GM12875 (cell line): Measurements from ENCODE around the gene GSE1.
A peak's percentile ranks its signal among the peaks of the same experiment; 100 is the strongest.

ENCODE experiments used
- H3K4me3 ChIP-seq: one replicate; pipeline ENCODE4 v1.5.1; 2011; ENCODE audit warnings: low read depth, low read length, control low read depth
- TF ChIP-seq, protein P1 (sequence below): IDR thresholded peaks from 2 replicates; pipeline ENCODE4 v1.5.1; 2011; ENCODE audit warnings: low read depth, mild to moderate bottlenecking, control low read depth, inconsistent platforms, low read length, moderate library complexity, borderline replicate concordance; ENCODE audit not compliant: insufficient read depth

Gene GSE1

DNA sequence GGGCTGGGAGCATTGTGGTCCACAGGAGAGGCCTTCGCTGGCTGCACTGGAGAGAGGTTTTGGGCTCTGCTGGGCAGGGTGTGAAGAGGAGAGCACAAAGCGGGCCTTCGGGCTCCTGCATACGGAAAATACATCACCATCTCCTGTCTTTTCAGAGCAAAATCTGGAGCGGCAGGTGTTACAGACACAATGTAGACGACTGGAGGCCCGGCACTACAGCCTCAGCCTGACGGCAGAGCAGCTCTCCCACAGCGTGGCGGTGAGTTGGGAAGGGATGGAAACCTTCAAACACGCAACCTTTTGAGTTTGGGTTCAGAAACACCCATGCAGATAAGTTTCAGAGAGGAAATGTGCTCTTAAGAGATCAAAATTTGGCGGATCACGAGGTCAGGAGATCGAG, 57.7 kb downstream of the GSE1 start:
- TF ChIP-seq, protein P1, sequence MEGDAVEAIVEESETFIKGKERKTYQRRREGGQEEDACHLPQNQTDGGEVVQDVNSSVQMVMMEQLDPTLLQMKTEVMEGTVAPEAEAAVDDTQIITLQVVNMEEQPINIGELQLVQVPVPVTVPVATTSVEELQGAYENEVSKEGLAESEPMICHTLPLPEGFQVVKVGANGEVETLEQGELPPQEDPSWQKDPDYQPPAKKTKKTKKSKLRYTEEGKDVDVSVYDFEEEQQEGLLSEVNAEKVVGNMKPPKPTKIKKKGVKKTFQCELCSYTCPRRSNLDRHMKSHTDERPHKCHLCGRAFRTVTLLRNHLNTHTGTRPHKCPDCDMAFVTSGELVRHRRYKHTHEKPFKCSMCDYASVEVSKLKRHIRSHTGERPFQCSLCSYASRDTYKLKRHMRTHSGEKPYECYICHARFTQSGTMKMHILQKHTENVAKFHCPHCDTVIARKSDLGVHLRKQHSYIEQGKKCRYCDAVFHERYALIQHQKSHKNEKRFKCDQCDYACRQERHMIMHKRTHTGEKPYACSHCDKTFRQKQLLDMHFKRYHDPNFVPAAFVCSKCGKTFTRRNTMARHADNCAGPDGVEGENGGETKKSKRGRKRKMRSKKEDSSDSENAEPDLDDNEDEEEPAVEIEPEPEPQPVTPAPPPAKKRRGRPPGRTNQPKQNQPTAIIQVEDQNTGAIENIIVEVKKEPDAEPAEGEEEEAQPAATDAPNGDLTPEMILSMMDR, result no peak
- no peak overlapping the region for H3K4me3 ChIP-seq

GRCh38 chr16:85673529-85674417, 60.7 kb downstream of the GSE1 start:
- no peak overlapping the region for H3K4me3 ChIP-seq
- TF ChIP-seq, protein P1, result no peak

DNA sequence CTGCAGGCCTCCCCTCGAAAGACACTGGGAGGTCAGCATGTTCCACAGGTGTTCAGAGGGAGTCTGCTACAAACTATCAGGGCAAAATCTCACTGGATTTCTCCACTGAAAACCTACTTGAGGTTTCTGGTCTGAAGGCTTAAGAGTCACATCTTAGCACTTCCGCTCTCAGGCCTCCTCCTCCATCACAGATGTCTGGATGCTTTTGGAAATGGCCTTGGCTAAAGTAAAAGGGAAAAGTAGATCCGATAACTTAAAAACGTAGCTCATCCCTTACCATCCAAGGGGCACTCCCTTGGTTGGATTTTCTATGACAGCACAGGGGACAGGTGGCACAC, 61.3 kb downstream of the GSE1 start:
- TF ChIP-seq, protein P1, result no peak

GRCh38 chr16:85674828-85675227, 61.7 kb downstream of the GSE1 start:
- H3K4me3 ChIP-seq, result no peak overlapping the region
- TF ChIP-seq, protein P1, result no peak

More for the DNA sequence above, 61.3 kb downstream of the GSE1 start:
- H3K4me3 ChIP-seq, result no peak overlapping the region

- H3K4me3 ChIP-seq, result no peak overlapping the region
- TF ChIP-seq, protein P1, result peak; percentile 23; the same call in 1 of the 2 replicates
These were observed 62.2 kb downstream of the GSE1 start for GRCh38 chr16:85675251-85675874.

- no peak overlapping the region for H3K4me3 ChIP-seq
- TF ChIP-seq, protein P1, result no peak
These were observed 63.3 kb downstream of the GSE1 start for GRCh38 chr16:85676466-85676865.
